ENCODE measurements around the gene BPHL.

GRCh38 chr6:3122823-3123182 lies 4.3 kb downstream of the BPHL start:
- no peak for TF ChIP-seq CTCF (conservative IDR thresholded peaks at IDR 0.05; ENCODE audit: low read length)
- no peak for TF ChIP-seq EZH2phosphoT487 (IDR thresholded peaks at IDR 0.05; ENCODE audit: borderline replicate concordance, low read depth, low read length)
